Fibroblast of skin of abdomen (primary cell): ENCODE data around the gene TRIO.

Experiments
- DNase-seq: peaks from one replicate; pipeline ENCODE4 v3.0.0-alpha.2; 2013

TRIO gene

DNA sequence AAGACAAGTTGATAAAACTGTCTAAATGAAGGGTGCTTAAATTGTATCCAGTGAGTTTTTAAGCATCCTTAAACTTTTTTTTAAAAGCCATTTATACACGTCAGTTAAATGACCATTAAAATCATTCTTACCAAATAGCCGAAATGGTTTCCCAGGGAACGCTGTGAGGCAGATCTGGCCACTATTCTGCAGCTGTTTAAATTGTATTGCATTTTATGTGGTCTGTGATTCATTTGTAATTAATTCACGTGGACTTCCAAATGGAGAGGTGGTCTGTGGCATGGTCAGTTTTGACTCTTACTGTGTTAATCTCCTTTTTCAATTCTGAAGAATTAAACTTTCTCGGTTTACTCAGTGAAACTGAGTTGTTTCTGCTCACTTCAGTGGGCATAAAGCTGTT, 324.7 kb downstream of the TRIO start:
- DNase-seq = peak; percentile 76

- DNase-seq = no peak
Measured at GRCh38 chr5:14469551-14470377, 326.6 kb downstream of the TRIO start.

GRCh38 chr5:14471507-14471906, 328.4 kb downstream of the TRIO start:
- DNase-seq = peak; percentile 85

DNA sequence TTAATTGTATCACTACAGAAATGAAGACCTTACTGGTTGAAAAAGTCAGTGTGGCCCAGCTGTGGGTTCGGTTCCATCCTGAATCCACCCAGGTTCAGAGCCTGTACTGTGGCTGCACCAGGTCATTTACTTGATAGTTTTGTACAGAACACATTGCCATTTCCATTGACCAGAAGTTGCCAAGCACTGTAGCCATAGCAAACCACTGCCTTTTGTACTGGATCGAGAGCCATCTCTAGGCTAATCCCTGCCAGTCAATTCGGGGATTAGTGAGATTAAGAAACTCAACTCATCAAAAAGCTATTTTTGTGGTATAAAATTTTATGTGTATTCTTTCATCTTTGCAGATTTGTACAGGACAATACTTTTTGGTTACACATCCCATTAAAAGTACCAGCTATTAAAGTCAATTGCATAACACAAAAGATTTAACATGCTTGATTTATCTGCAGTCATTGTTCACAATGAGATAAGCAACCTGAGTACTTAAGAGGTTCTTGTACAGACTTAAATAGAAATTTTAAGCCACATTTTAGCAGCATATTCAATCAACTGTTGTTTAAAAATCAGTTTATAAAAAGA, 329.9 kb downstream of the TRIO start:
- DNase-seq = no peak

GRCh38 chr5:14475045-14475444, 331.9 kb downstream of the TRIO start:
- DNase-seq = no peak

DNA sequence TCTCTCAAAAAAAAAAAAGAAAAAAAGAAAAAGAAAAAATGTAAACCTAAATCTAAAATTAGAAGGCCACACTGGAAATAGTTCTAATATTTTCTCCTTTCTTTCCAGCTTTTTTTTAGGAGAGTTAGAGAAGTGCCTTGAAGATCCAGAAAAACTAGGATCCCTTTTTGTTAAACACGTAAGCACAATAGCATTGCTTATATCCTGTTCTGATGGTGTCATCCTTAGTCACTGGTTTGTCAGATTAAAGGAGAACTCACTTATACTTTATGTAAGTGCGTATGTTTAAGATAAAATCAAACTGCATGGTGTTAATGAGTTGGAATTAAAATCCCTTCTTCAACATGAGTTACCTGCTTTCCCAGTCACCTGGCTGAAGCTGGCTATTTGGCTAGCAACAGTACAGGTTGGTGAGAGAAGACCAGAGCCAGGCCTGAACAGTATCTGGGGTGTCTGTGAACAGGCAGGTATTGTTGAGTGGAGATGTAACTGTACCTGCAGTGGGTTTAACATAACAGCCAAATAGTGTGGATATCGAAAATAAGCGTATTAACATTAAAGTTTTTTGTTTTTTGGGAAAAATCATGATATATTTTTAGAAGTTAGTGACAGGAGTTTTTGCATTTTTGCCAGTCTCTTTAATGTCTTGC, 333.8 kb downstream of the TRIO start:
- DNase-seq = peak; percentile 76

- DNase-seq = no peak
Measured at GRCh38 chr5:14479143-14479696, 336.1 kb downstream of the TRIO start.

DNA sequence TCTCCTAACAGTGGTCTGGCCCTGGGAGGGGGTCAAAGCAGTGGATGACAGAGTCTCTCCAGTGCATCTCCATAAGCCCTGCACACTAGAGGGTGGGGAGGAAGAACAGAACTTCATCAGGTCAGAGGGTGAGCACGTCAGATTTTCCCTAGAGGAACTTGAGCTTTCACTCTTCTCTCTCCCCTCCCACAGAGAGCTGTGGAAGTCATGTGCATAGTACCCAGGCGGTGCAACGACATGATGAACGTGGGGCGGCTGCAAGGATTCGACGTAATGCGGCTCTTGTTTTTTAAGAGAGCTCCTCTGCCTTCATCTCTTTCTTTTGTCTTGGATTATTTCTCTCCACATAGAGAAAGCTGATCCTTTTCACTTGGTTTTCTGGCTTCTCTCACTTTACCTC, 338.2 kb downstream of the TRIO start:
- DNase-seq = no peak

DNA sequence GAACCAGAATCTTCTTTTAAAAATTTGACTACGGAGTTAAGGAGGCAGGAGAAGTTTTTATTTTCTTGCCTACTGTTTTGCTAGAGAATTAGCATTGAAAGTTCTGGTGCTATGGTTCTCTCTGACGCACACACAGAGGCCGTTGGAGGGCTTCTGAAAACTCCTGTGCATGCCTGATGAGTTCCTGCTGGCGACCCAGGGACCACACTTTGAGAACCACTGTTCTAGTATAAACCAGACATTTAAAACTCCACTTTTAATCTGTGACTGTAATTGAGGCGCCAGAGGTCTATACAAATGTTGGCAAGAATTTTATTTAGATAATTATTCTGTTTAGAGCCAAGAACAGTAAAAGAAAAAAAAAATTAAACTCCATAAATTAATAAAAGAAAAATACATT, 338.9 kb downstream of the TRIO start:
- no peak for DNase-seq

GRCh38 chr5:14483504-14484157, 340.5 kb downstream of the TRIO start:
- DNase-seq = no peak

GRCh38 chr5:14486486-14486885, 343.3 kb downstream of the TRIO start:
- no peak for DNase-seq

DNA sequence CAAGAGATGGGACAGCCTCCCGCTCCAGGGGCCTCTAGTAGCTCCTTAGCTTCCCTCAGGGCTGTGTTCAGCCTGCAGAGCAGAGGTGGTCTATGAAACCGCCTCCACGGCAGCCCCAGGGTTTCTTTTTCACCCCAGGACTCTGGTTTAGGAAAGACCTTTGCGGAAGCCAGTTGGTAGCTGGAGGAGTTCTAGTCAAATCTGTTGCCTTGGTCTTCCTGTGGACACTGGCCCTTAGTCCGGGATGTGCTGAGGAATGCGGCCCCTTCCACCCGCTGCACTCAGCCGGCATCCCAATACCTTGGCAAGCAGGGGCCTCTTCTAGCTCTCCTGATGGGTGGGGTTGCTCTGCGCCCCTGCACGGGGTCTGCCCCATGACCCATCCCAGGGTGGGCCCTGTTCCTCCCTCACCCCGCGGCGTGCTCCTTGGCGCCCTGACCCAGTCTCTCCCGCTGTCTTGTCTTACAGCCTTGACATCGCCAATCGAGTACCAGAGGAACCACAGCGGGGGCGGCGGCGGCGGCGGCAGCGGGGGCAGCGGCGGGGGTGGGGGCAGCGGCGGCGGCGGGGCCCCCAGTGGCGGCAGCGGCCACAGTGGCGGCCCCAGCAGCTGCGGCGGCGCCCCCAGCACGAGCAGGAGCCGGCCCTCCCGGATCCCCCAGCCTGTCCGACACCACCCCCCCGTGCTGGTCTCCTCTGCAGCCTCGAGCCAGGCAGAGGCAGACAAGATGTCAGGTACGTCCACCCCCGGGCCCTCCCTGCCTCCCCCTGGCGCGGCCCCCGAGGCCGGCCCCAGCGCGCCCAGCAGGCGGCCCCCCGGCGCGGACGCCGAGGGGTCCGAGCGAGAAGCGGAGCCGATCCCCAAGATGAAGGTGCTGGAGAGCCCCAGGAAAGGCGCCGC, 344.1 kb downstream of the TRIO start:
- no peak for DNase-seq

- no peak for DNase-seq
Measured at GRCh38 chr5:14487897-14488570, 344.9 kb downstream of the TRIO start.

- DNase-seq = no peak
Measured at GRCh38 chr5:14488709-14489108, 345.6 kb downstream of the TRIO start.

DNA sequence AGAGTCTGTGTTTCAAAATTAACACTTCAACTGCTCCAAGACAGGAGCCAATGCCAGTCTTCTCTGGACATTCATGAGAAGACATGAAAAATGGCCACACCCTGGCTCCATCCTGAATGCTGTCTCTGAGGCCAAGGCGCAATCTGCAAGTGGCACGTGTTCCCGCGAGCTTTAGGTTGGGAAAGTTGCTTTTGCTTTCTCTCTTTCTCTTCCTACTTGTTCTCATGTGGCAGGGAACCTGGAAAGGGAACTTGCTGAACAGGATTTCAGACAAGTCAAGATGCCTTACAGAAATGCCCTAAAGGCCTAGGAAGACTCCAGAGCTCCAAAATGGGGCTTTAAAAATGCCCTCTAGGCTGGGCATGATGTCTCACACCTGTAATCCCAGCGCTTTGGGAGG, 346.5 kb downstream of the TRIO start:
- DNase-seq = no peak

- no peak for DNase-seq
Measured at GRCh38 chr5:14490309-14490711, 347.2 kb downstream of the TRIO start.

DNA sequence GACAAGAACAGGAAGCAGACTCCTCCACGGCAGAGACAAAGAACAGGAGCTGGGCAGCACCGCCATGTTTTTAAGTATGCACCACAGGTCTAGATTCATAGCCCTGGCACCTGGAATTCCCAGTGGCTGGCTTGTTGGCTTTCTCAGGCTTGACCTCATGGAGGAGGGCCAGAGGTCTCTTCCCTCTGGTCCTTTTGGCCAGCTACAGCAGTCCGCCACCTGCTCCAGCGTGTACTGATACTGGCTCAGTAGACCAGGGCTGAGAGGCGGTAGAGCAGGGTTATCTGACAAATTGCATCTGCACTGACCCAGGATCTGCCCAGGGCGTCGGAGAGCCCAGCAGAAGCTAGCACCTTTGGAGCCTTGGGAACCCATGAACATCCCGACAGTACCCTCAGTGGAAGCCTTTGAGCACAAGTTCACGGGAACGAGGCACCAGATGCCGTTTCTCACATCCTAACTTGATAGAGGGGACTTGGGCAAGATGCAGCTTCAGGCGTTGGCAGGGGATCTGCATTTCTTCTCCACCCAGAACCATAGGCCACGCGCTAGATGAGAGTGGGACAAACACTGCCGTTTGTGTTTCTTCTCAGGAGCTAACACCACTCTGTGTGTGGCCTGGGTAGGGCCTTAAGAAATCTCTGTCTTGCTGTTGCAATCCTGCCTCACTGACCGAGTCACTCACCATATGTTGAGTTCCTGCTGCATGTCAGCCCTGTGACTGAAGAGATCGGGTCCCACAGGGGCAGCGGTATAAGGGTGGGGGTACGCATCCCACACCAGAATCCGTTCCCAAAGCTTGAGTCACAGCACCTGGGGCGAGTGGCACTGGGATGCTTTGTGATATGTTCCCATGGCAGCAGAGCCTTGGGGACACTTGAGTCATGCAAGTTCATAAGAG, 348.1 kb downstream of the TRIO start:
- DNase-seq = peak; percentile 68

DNA sequence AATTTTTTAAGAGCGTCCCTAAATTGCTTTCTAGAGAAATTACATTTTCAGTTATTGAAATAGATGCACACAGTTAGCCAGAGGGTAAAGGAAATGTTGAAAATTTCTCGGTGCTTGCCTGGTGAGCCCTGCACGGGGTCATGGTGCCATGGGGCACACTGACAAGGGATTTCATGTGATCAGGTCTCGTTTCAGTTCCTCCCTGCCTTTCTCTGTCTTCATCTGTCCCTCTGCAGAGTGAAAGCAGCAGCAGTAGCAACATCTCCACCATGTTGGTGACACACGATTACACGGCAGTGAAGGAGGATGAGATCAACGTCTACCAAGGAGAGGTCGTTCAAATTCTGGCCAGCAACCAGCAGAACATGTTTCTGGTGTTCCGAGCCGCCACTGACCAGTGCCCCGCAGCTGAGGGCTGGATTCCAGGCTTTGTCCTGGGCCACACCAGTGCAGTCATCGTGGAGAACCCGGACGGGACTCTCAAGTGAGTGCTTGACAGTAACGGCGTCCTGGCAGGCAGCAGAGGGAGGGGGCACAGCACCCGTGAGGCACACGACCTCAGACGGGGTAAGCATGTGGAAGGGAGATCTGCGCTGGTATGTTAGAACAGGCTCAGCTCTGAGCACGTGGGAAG, 349.3 kb downstream of the TRIO start:
- no peak for DNase-seq

DNA sequence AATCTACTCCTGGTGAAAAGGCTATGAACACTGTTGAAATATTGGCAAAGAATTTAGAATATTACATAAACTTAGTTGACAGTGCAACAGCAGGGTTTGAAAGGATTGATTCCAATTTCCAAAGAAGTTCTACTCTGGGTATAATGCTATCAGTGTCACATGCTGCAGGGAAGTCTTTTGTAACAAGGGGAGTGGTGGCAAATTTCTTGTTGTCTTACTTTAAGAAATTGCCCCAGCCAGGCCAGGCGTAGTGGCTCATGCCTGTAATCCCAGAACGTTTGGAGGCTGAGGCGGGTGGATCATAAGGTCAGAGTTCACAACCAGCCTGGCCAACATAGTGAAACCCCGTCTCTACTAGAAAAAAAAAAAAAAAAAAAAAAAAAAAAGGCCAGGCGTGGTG, 352.2 kb downstream of the TRIO start:
- no peak for DNase-seq

DNA sequence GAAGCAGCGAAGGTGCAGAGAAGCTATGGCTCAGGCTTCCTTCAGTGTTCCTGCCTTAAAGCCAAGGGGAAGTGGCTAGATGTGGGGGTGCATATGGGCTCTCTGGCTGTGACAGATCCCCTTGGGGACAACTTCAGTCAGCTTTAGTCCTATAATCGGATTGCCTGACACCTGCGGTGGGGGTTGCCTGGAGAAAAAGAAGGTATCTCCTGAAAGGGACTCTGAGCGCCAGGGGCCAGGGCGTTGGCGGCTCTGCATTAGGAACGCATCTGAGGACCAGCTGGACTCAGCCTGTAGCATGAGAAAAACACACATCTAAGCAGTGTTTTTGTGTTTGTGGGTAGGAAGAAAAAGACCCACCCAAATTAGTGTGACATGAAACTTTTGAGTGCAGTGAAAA, 354.2 kb downstream of the TRIO start:
- DNase-seq = no peak
